Panc1 (cell line): ENCODE results near the gene PHKB.

Experiments used
- CTCF ChIP-seq: fragments of 450-650 bp; IDR thresholded peaks from 2 replicates; pipeline ENCODE4 v1.5.1; 2017; ENCODE audit warnings: mild to moderate bottlenecking
- POLR2AphosphoS5 ChIP-seq: IDR thresholded peaks from 2 replicates; pipeline ENCODE4 v1.6.1; 2012; ENCODE audit warnings: mild to moderate bottlenecking, low read depth, low read length, moderate library complexity
- REST ChIP-seq, 2 experiments: IDR thresholded peaks; 2 replicates each; pipeline ENCODE4 v1.6.1; 2011 to 2012; ENCODE audit warnings: low read depth in 2 of 2, control low read depth in 1 of 2, low read length in 1 of 2, mild to moderate bottlenecking in 1 of 2, moderate library complexity in 1 of 2; ENCODE audit not compliant: insufficient read depth in 1 of 2
- SIN3A ChIP-seq: IDR thresholded peaks from 2 replicates; pipeline ENCODE4 v1.6.1; 2012; ENCODE audit warnings: low read depth, mild to moderate bottlenecking, low read length, moderate library complexity, borderline replicate concordance; ENCODE audit not compliant: insufficient read depth
- TCF7L2 ChIP-seq: IDR thresholded peaks from 2 replicates; pipeline ENCODE4 v1.6.1; 2011; ENCODE audit warnings: mild to moderate bottlenecking, low read depth, low read length, inconsistent platforms

GRCh38 chr16:47523342-47524006 lies 62.3 kb downstream of the PHKB start:
- no peak for TF ChIP-seq CTCF
- TF ChIP-seq TCF7L2, result no peak
- no peak for TF ChIP-seq SIN3A
- no peak for TF ChIP-seq POLR2AphosphoS5
- no peak for TF ChIP-seq REST (IDR thresholded peaks at IDR 0.05; ENCODE audit: insufficient read depth in 1 of 2, low read depth in 2 of 2, low read length in 1 of 2)
